NCI-H2227 (cell line): ENCODE measurements around the gene MRPL54.
"Not testable (repeated sequence)": the region's sequence is repeated elsewhere in the genome, so short reads cannot be mapped to it uniquely, and the experiment has no call there.

Experiments used
- DNase-seq: peaks from one replicate; lab custom pipeline; 2025; ENCODE audit not compliant: unreplicated experiment; lab: John Stamatoyannopoulos, UW

The MRPL54 gene

GRCh38 chr19:3807574-3808354 is 45.3 kb downstream of the MRPL54 start:
- DNase-seq: no peak

DNA sequence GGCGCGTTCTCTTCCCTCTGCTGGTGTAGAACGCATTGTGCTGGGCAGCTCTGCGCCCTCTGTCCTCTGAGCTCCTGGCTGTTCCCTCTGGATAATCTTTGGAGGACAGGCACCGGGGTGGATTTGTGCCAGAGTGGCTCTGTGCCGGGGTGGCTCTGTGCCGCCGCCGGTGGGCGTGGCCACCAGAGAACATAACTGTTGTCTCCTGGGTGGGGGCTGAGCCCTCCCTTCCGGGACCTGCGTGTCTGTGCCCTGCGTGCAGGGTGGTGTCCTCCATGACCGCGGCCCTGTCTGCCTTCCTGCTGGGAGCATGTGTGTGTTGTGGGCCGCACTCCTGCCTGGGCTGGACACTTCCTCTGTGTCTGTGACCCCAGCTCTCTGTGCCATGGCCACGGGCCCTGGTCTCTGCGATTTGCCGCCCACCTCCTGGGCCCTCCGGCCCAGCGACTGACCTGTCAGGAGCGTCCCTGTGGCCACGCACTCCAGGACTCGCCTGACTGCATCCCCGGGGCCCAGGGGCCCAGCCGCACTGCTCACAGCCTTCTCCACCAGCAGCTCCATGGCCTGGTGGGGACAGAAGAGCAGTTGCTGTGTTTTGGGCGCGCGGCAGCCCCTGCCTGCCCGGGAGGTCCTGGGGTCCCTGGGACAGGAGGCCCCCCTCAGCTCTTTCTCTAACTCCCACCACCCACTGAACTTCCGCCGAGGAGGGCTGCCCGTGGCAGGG is 46.1 kb downstream of the MRPL54 start:
- DNase-seq: no peak

DNA sequence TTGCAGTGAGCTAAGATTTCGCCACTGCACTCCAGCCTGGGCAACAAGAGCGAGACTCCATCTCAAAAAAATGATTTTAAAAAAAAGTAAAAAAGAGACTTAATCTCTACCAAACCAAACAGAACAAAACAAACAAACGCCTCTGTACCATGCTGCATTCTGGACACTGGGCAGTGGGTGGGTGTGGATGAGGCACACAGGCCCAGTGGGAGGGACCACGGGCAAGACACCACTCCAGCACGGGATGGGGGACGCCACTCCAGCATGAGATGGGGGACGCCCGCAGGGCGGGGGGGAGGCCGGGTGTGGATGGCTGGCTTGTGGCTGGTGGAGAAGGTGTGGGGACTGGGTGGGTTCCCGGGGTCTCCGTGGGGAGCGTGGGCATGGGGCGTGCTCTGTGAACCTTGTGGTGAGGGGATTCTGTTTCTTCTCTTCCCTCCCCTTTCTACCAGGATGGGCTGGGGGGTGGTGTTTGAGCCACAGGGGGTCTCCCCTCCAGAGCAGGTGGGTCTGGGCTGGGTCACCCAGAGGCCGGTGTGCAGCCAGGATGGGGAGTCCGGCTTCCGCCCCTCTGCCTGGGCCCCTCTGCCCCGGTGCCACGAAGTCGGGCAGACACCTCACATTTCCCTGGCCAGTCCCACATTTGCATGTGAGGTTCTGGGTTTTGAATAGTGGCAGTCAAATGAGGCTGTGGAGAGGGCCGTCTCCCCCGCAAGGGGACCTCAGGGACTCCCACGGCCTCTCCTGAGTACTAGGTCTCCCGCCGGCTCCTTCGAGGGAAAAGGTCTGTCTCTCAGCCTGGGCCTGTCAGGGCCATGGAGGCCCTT is 47.6 kb downstream of the MRPL54 start:
- DNase-seq: no peak

GRCh38 chr19:3810708-3811355 is 48.4 kb downstream of the MRPL54 start:
- no peak for DNase-seq

DNA sequence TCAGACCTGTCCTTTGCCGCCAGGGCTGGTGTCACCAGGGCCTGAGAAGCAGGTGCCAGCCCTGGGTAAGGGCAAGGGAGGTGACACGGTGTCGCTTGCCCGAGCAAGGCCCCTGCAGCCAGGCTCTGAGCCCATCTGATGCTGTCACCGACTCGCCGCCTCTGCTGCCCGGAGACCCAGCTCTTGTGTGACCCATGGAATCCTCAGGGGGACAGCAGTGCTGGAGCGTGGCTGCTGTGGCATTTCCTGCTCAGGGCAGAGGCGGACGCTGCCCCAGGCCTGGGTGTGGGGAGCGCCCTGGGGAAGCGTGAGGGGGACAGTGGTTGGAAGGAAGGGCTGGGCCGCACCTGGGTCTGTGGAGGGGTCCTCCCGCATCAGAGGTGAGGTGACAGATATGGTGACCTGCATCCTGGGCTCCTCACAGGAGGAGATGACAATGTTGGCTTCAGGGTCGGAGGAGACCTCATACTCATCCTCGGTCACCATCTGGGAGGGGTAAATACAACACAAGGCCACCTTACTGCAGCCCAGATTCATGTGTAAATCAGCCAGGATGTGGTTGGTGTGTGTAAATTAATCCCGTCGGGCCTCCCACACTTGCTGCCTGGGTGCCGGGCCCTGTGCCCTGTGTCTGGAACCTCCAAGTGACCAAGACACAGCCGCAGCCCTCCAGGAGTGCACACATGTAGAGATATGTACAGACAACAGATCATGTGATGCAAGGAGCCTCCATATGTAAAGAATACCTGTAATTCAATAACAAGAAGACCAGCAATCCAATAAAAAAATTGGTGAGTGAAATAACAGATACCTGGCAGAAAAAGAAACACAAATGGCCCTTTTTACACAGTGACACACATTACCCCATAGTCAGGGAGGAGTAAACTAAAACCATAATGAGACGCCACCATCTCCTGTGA is 51.3 kb downstream of the MRPL54 start:
- DNase-seq: no peak

GRCh38 chr19:3814648-3815047 is 52.2 kb downstream of the MRPL54 start:
- DNase-seq: no peak

- not testable (repeated sequence) for DNase-seq
These were observed 53.7 kb downstream of the MRPL54 start for GRCh38 chr19:3816148-3816547.

GRCh38 chr19:3816566-3817218 is 54.2 kb downstream of the MRPL54 start:
- no peak for DNase-seq
